ENCODE data around the gene RASD2. TPM values are rescaled to one million over a fixed set of nuclear protein-coding genes. Genes with fewer than 3 reads are reported as not detected.

Gene RASD2
- total RNA-seq, 2 experiments from 2014 or later: 0.19 TPM; not detected in 1

GRCh38 chr22:35554297-35554845 is 13.7 kb downstream of the RASD2 start:
- peaks cover 7% of the 10 kb centered on the region for H3K4me1 ChIP-seq (ENCODE audit: insufficient read depth, low read length, poor library complexity, severe bottlenecking)
- intact Hi-C loops (cut with micrococcal nuclease; ENCODE audit: unreplicated experiment): no loop called here
- H2AFZ ChIP-seq (ENCODE audit: low read length): no peak overlapping the region
- BruUV-seq (replicated peaks): no TSS peak
- H3K9me3 ChIP-seq (ENCODE audit: low read length): no peaks in the 10 kb centered on the region
- H3K36me3 ChIP-seq (ENCODE audit: insufficient read depth, low read length): no peaks in the 10 kb centered on the region
- H4K20me1 ChIP-seq (ENCODE audit: insufficient read depth, low read length): no peaks in the 10 kb centered on the region
- no peaks in the 10 kb centered on the region for H3K9me2 ChIP-seq (ENCODE audit: insufficient read depth, low read length)
- POLR2A ChIA-PET: no interaction called here
- H3K79me2 ChIP-seq (ENCODE audit: insufficient read depth, low read depth, low read length): no peaks in the 10 kb centered on the region
- DNase-seq (ENCODE audit: low spot score): no peak
- H3K4me2 ChIP-seq (ENCODE audit: low read length): no peak overlapping the region
- TF ChIP-seq EZH2phosphoT487 (IDR thresholded peaks at IDR 0.05; ENCODE audit: borderline replicate concordance, low read depth, low read length): no peak
- TF ChIP-seq, protein P1, sequence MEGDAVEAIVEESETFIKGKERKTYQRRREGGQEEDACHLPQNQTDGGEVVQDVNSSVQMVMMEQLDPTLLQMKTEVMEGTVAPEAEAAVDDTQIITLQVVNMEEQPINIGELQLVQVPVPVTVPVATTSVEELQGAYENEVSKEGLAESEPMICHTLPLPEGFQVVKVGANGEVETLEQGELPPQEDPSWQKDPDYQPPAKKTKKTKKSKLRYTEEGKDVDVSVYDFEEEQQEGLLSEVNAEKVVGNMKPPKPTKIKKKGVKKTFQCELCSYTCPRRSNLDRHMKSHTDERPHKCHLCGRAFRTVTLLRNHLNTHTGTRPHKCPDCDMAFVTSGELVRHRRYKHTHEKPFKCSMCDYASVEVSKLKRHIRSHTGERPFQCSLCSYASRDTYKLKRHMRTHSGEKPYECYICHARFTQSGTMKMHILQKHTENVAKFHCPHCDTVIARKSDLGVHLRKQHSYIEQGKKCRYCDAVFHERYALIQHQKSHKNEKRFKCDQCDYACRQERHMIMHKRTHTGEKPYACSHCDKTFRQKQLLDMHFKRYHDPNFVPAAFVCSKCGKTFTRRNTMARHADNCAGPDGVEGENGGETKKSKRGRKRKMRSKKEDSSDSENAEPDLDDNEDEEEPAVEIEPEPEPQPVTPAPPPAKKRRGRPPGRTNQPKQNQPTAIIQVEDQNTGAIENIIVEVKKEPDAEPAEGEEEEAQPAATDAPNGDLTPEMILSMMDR (conservative IDR thresholded peaks at IDR 0.05; ENCODE audit: low read length): no peak
- H3K27ac ChIP-seq (ENCODE audit: low read depth, low read length, poor library complexity, severe bottlenecking): no peak overlapping the region
- CTCF ChIA-PET (ENCODE audit: unreplicated experiment): no interaction called here
- no peak overlapping the region for H3K4me3 ChIP-seq (ENCODE audit: low read depth, low read length, poor library complexity, severe bottlenecking)

GRCh38 chr22:35555483-35555890 is 14.9 kb downstream of the RASD2 start:
- H4K20me1 ChIP-seq (ENCODE audit: insufficient read depth, low read length): no peaks in the 10 kb centered on the region
- H3K36me3 ChIP-seq (ENCODE audit: insufficient read depth, low read length): no peaks in the 10 kb centered on the region
- ChIA-PET POLR2A (no interaction called here), CTCF (ENCODE audit: unreplicated experiment) (no interaction called here)
- H3K4me2 ChIP-seq (ENCODE audit: low read length): no peak overlapping the region
- H3K27ac ChIP-seq (ENCODE audit: low read depth, low read length, poor library complexity, severe bottlenecking): no peak overlapping the region
- no peak overlapping the region for H2AFZ ChIP-seq (ENCODE audit: low read length)
- intact Hi-C loops (cut with micrococcal nuclease; ENCODE audit: unreplicated experiment): no loop called here
- no peaks in the 10 kb centered on the region for H3K9me3 ChIP-seq (ENCODE audit: low read length)
- H3K4me3 ChIP-seq (ENCODE audit: low read depth, low read length, poor library complexity, severe bottlenecking): no peak overlapping the region
- no peaks in the 10 kb centered on the region for H3K9me2 ChIP-seq (ENCODE audit: insufficient read depth, low read length)
- BruUV-seq (replicated peaks): no TSS peak
- TF ChIP-seq, protein P1 (conservative IDR thresholded peaks at IDR 0.05; ENCODE audit: low read length): no peak
- no peak for TF ChIP-seq EZH2phosphoT487 (IDR thresholded peaks at IDR 0.05; ENCODE audit: borderline replicate concordance, low read depth, low read length)
- H3K79me2 ChIP-seq (ENCODE audit: insufficient read depth, low read depth, low read length): no peaks in the 10 kb centered on the region
- peaks cover 7% of the 10 kb centered on the region for H3K4me1 ChIP-seq (ENCODE audit: insufficient read depth, low read length, poor library complexity, severe bottlenecking)
- DNase-seq (ENCODE audit: low spot score): no peak

- no peak overlapping the region for H3K27ac ChIP-seq (ENCODE audit: low read depth, low read length, poor library complexity, severe bottlenecking)
- no peak overlapping the region for H3K4me2 ChIP-seq (ENCODE audit: low read length)
- H2AFZ ChIP-seq (ENCODE audit: low read length): no peak overlapping the region
- CTCF ChIA-PET (ENCODE audit: unreplicated experiment): no interaction called here
- no peaks in the 10 kb centered on the region for H3K9me2 ChIP-seq (ENCODE audit: insufficient read depth, low read length)
- H3K4me1 ChIP-seq (ENCODE audit: insufficient read depth, low read length, poor library complexity, severe bottlenecking): peaks cover 7% of the 10 kb centered on the region
- H3K79me2 ChIP-seq (ENCODE audit: insufficient read depth, low read depth, low read length): no peaks in the 10 kb centered on the region
- H4K20me1 ChIP-seq (ENCODE audit: insufficient read depth, low read length): no peaks in the 10 kb centered on the region
- TF ChIP-seq, protein P1 (conservative IDR thresholded peaks at IDR 0.05; ENCODE audit: low read length): no peak
- TF ChIP-seq EZH2phosphoT487 (IDR thresholded peaks at IDR 0.05; ENCODE audit: borderline replicate concordance, low read depth, low read length): no peak
- no peak for DNase-seq (ENCODE audit: low spot score)
- BruUV-seq (replicated peaks): no TSS peak
- POLR2A ChIA-PET: no interaction called here
- H3K36me3 ChIP-seq (ENCODE audit: insufficient read depth, low read length): no peaks in the 10 kb centered on the region
- intact Hi-C loops (cut with micrococcal nuclease; ENCODE audit: unreplicated experiment): no loop called here
- no peaks in the 10 kb centered on the region for H3K9me3 ChIP-seq (ENCODE audit: low read length)
- H3K4me3 ChIP-seq (ENCODE audit: low read depth, low read length, poor library complexity, severe bottlenecking): no peak overlapping the region
Measured at GRCh38 chr22:35555946-35556547, 15.4 kb downstream of the RASD2 start.

Measured in OCI-LY7 (cell line).